HCT116 (cell line): ENCODE data around the gene CD19.

Experiments
- CEBPB ChIP-seq: IDR thresholded peaks from 2 replicates; pipeline ENCODE4 v1.6.1; 2012; ENCODE audit warnings: low read depth
- ELF1 ChIP-seq: IDR thresholded peaks from 2 replicates; pipeline ENCODE4 v1.6.1; 2012; ENCODE audit warnings: low read depth, borderline replicate concordance
- EZH2 ChIP-seq: fragments of 200-600 bp; sonication (generic); IDR thresholded peaks from 2 replicates; pipeline ENCODE4 v1.6.1; 2017; ENCODE audit warnings: antibody characterized with exemption, mixed run types
- JUND ChIP-seq: IDR thresholded peaks from 2 replicates; pipeline ENCODE4 v1.6.1; 2012
- POLR2A ChIP-seq: IDR thresholded peaks from 2 replicates; pipeline ENCODE4 v1.7.0; 2011; ENCODE audit warnings: borderline replicate concordance; ENCODE audit not compliant: insufficient read depth, insufficient read length; ENCODE audit errors: extremely low read depth
- POLR2AphosphoS5 ChIP-seq: IDR thresholded peaks from 2 replicates; pipeline ENCODE4 v1.6.1; 2011; ENCODE audit warnings: mild to moderate bottlenecking, low read depth, low read length, moderate library complexity
- RAD21 ChIP-seq: IDR thresholded peaks from 2 replicates; pipeline ENCODE4 v1.6.1; 2012; ENCODE audit warnings: low read depth, mild to moderate bottlenecking
- SIN3A ChIP-seq: IDR thresholded peaks from 2 replicates; pipeline ENCODE4 v1.6.1; 2012; ENCODE audit warnings: low read depth
- ZNF274 ChIP-seq: fragments of 200-500 bp; sonication (Bioruptor generic); IDR thresholded peaks from 2 replicates; pipeline ENCODE4 v1.6.1; 2014; ENCODE audit warnings: mild to moderate bottlenecking, low read depth, low read length, inconsistent platforms
- TF ChIP-seq, protein P1 (sequence below), 3 experiments: fragments of 200-600 bp in 1 of 3; sonication (generic) in 1 of 3; IDR thresholded peaks in 2 of 3; conservative IDR thresholded peaks in 1 of 3; 2 replicates each; pipeline ENCODE4 v1.5.1; 2012 to 2017; ENCODE audit warnings: low read depth in 2 of 3, low read length in 2 of 3, antibody characterized with exemption in 1 of 3, borderline replicate concordance in 1 of 3, control low read depth in 1 of 3, mild to moderate bottlenecking in 1 of 3, mixed read lengths in 1 of 3, mixed run types in 1 of 3, moderate library complexity in 1 of 3; ENCODE audit not compliant: insufficient read depth in 1 of 3
- TF ChIP-seq, protein P2 (sequence below): IDR thresholded peaks from 2 replicates; pipeline ENCODE4 v1.6.1; 2011; ENCODE audit warnings: mild to moderate bottlenecking, low read length, moderate library complexity; ENCODE audit not compliant: insufficient replicate concordance; ENCODE audit errors: extremely low read depth
- TF ChIP-seq, protein P3 (sequence below): IDR thresholded peaks from 2 replicates; pipeline ENCODE4 v1.6.1; 2012
- TF ChIP-seq, protein P4 (sequence below): IDR thresholded peaks from 2 replicates; pipeline ENCODE4 v1.6.1; 2012; ENCODE audit warnings: low read depth

DNA sequence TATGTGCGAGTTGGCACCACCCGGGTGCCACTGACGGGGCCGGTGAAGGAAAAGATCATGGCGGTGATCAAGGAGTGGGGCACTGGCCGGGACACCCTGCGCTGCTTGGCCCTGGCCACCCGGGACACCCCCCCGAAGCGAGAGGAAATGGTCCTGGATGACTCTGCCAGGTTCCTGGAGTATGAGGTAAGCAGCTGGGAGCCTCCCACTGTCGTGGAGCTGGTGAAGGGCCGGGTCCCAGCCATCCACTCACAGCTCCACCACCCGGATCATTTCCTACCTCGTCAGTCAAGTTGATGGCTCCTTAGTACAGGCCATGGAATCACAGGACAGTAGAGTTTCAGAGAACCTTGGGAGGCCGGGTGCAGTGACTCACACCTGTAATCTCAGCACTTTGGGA is 33.5 kb upstream of the CD19 start:
- TF ChIP-seq, protein P1, sequence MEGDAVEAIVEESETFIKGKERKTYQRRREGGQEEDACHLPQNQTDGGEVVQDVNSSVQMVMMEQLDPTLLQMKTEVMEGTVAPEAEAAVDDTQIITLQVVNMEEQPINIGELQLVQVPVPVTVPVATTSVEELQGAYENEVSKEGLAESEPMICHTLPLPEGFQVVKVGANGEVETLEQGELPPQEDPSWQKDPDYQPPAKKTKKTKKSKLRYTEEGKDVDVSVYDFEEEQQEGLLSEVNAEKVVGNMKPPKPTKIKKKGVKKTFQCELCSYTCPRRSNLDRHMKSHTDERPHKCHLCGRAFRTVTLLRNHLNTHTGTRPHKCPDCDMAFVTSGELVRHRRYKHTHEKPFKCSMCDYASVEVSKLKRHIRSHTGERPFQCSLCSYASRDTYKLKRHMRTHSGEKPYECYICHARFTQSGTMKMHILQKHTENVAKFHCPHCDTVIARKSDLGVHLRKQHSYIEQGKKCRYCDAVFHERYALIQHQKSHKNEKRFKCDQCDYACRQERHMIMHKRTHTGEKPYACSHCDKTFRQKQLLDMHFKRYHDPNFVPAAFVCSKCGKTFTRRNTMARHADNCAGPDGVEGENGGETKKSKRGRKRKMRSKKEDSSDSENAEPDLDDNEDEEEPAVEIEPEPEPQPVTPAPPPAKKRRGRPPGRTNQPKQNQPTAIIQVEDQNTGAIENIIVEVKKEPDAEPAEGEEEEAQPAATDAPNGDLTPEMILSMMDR (IDR thresholded peaks at IDR 0.05 in 2 of 3, conservative IDR thresholded peaks at IDR 0.05 in 1 of 3; ENCODE audit: borderline replicate concordance in 1 of 3, insufficient read depth in 1 of 3, low read depth in 2 of 3, low read length in 2 of 3), result no peak
- TF ChIP-seq JUND, result no peak
- TF ChIP-seq CEBPB, result no peak
- no peak for TF ChIP-seq SIN3A
- TF ChIP-seq, protein P2, sequence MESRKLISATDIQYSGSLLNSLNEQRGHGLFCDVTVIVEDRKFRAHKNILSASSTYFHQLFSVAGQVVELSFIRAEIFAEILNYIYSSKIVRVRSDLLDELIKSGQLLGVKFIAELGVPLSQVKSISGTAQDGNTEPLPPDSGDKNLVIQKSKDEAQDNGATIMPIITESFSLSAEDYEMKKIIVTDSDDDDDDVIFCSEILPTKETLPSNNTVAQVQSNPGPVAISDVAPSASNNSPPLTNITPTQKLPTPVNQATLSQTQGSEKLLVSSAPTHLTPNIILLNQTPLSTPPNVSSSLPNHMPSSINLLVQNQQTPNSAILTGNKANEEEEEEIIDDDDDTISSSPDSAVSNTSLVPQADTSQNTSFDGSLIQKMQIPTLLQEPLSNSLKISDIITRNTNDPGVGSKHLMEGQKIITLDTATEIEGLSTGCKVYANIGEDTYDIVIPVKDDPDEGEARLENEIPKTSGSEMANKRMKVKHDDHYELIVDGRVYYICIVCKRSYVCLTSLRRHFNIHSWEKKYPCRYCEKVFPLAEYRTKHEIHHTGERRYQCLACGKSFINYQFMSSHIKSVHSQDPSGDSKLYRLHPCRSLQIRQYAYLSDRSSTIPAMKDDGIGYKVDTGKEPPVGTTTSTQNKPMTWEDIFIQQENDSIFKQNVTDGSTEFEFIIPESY, result no peak
- TF ChIP-seq POLR2A, result no peak
- no peak for TF ChIP-seq EZH2
- TF ChIP-seq, protein P3, sequence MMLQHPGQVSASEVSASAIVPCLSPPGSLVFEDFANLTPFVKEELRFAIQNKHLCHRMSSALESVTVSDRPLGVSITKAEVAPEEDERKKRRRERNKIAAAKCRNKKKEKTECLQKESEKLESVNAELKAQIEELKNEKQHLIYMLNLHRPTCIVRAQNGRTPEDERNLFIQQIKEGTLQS, result no peak
- TF ChIP-seq RAD21, result no peak
- no peak for TF ChIP-seq ELF1
- TF ChIP-seq, protein P4, sequence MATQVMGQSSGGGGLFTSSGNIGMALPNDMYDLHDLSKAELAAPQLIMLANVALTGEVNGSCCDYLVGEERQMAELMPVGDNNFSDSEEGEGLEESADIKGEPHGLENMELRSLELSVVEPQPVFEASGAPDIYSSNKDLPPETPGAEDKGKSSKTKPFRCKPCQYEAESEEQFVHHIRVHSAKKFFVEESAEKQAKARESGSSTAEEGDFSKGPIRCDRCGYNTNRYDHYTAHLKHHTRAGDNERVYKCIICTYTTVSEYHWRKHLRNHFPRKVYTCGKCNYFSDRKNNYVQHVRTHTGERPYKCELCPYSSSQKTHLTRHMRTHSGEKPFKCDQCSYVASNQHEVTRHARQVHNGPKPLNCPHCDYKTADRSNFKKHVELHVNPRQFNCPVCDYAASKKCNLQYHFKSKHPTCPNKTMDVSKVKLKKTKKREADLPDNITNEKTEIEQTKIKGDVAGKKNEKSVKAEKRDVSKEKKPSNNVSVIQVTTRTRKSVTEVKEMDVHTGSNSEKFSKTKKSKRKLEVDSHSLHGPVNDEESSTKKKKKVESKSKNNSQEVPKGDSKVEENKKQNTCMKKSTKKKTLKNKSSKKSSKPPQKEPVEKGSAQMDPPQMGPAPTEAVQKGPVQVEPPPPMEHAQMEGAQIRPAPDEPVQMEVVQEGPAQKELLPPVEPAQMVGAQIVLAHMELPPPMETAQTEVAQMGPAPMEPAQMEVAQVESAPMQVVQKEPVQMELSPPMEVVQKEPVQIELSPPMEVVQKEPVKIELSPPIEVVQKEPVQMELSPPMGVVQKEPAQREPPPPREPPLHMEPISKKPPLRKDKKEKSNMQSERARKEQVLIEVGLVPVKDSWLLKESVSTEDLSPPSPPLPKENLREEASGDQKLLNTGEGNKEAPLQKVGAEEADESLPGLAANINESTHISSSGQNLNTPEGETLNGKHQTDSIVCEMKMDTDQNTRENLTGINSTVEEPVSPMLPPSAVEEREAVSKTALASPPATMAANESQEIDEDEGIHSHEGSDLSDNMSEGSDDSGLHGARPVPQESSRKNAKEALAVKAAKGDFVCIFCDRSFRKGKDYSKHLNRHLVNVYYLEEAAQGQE, result no peak
- no peak for TF ChIP-seq ZNF274
- no peak for TF ChIP-seq POLR2AphosphoS5
